Panc1 (cell line): ENCODE results near the gene ACSM2B.

Experiments used
- REST ChIP-seq, 2 experiments: IDR thresholded peaks; 2 replicates each; pipeline ENCODE4 v1.6.1; 2011 to 2012; ENCODE audit warnings: low read depth in 2 of 2, control low read depth in 1 of 2, low read length in 1 of 2, mild to moderate bottlenecking in 1 of 2, moderate library complexity in 1 of 2; ENCODE audit not compliant: insufficient read depth in 1 of 2
- TF ChIP-seq, protein P1 (sequence below): fragments of 450-650 bp; IDR thresholded peaks from 2 replicates; pipeline ENCODE4 v1.5.1; 2017; ENCODE audit warnings: mild to moderate bottlenecking

GRCh38 chr16:20620770-20621169 is 44.6 kb upstream of the ACSM2B start:
- TF ChIP-seq, protein P1, sequence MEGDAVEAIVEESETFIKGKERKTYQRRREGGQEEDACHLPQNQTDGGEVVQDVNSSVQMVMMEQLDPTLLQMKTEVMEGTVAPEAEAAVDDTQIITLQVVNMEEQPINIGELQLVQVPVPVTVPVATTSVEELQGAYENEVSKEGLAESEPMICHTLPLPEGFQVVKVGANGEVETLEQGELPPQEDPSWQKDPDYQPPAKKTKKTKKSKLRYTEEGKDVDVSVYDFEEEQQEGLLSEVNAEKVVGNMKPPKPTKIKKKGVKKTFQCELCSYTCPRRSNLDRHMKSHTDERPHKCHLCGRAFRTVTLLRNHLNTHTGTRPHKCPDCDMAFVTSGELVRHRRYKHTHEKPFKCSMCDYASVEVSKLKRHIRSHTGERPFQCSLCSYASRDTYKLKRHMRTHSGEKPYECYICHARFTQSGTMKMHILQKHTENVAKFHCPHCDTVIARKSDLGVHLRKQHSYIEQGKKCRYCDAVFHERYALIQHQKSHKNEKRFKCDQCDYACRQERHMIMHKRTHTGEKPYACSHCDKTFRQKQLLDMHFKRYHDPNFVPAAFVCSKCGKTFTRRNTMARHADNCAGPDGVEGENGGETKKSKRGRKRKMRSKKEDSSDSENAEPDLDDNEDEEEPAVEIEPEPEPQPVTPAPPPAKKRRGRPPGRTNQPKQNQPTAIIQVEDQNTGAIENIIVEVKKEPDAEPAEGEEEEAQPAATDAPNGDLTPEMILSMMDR = no peak
- no peak for TF ChIP-seq REST (IDR thresholded peaks at IDR 0.05; ENCODE audit: insufficient read depth in 1 of 2, low read depth in 2 of 2, low read length in 1 of 2)
